ENCODE data around the gene PIP4P1. TPM values are rescaled to one million over a fixed set of nuclear protein-coding genes. Genes with fewer than 3 reads are reported as not detected.
"Not testable (repeated sequence)": the region's sequence is repeated elsewhere in the genome, so short reads cannot be mapped to it uniquely, and the experiment has no call there.

The PIP4P1 gene
- 29.5 and 32.8 TPM in 2 replicates for total RNA-seq (2014; rRNA removed; shearing (Covaris generic))

DNA sequence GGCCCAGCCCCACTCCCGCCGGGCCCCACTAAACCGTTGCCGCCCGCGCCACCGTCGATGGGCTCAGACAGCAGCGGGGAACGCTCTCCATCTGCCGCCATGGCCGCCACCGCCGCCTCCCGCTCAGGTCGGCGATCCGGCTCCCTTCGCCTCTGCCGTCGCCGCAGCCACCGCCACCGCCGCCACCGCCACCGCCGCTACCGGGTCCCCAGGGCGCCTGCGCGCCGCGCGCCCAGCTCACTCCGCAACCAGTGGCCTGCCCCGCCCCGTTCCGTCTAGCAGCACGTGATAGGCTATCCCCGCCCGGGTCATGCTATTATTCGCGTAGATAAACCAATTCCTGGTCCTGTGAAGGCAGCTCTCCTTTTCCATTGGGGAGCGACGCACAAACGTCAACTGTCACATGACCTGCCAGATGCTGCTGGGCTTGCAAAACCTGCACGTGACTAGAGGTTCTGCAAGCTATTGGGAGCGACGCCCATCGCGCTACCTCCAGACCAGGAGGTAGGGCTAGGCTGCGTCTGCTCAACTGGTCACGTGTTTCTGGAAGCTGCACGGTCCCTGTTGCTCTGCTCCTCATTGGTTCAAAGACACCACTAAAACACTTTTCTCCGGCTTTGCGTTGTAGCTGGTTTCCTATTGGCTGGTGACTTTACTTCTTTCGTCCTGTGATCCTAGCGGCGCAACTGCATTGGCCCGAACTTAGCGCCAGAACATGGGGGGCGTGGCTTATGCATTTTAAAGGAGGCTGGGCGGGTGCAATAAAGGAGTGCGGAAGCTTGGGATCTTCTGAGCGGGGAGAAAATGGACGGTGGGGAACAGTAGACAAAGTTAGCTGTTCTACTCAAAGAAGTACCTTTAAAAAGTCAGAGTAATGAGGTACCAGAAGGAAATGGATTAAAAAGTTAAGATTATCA is at the start of gene PIP4P1:
PIP4P1 (minus strand) TSS at position 210 of the 917 bp plus-strand sequence; CDS start at position 101, 109 bp downstream.
- peak; percentile 100 for DNase-seq (ENCODE audit: low spot score)

DNA sequence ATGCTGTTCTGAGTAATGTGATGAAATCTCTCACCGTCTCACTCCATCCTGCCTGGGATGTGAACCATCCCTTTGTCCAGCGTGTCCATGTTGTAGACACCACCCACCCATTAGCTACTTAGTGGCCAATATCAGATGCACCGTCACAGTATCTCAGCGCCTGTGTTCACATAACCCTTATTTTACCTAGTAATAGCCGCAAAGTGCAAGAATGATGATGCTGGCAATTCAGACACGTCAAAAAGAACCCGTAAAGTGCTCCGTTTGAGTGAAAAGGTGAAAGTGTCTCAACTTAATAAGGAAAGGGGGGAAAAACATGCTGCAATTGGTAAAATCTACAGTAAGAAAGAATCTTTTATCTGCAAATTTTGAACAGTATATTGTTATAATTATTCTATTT is 47.1 kb upstream of the PIP4P1 start:
- DNase-seq (ENCODE audit: low spot score): no peak

DNA sequence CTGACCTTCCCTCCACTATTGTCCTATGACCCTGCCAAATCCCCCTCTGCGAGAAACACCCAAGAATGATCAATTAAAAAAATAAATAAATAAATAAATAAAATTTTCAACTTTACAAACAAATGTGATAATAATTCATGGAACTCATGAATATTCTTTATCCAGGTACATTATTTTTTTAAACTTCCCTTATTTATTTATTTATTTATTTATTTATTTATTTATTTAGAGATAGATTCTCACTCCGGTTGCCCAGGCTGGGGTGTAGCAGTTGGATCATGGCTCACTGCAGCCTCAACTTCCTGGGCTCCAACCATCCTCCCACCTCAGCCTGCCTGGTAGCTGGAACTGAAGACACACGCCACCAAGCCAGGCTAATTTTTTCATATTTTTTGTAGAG is 46.3 kb upstream of the PIP4P1 start:
- DNase-seq (ENCODE audit: low spot score): not testable (repeated sequence)

DNA sequence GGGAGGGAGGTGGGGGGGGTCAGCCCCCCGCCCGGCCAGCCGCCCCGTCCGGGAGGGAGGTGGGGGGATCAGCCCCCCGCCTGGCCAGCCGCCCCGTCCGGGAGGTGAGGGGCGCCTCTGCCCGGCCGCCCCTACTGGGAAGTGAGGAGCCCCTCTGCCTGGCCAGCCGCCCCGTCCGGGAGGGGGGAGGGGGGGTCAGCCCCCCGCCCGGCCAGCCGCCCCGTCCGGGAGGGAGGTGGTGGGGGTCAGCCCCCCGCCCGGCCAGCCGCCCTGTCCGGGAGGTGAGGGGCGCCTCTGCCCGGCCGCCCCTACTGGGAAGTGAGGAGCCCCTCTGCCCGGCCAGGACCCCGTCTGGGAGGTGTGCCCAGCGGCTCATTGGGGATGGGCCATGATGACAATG is 45.5 kb upstream of the PIP4P1 start:
- not testable (repeated sequence) for DNase-seq (ENCODE audit: low spot score)

DNA sequence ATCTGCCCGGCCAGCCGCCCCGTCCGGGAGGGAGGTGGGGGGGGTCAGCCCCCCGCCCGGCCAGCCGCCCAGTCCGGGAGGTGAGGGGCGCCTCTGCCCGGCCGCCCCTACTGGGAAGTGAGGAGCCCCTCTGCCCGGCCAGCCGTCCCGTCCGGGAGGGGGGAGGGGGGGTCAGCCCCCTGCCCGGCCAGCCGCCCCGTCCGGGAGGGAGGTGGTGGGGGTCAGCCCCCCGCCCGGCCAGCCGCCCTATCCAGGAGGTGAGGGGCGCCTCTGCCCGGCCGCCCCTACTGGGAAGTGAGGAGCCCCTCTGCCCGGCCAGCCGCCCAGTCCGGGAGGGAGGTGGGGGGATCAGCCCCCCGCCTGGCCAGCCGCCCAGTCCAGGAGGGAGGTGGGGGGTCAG is 45.0 kb upstream of the PIP4P1 start:
- DNase-seq (ENCODE audit: low spot score): not testable (repeated sequence)

DNA sequence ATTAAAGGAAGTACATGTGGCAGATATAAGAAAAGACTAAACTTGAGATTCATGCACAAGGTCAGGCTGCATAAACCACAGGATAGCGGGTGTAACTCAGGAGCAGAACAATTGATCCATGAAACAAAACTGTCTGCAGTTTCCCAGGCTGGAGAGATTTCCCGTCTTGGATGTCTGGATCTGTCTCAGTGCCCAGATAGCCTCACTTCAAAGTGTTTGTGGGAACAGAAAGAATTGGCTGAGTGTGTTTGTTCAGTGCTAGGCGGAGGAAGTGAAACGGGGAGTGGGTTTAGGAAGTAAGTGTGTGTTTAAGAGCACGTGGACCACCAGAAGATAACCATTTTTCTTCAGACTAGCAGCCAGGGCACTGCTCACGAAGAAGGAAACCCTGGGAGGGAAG is 42.7 kb upstream of the PIP4P1 start:
- DNase-seq (ENCODE audit: low spot score): no peak

DNA sequence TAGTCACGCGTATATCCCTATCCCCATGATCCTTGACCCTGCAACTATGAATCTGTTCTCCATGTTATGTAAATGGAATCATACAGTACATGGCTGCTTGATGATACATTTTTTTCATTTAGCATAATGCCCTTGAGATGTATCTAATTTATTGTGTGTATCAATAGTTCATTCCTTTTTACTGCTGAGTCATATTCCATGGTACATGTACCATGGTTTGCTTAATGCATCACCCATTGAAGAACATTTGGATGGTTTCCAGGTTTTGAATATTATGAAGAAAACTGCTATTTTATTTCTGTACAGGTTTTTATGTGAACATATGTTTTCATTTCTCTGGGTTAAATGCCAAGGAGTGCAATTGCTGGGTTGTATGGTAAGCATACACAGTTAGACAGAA is 40.1 kb upstream of the PIP4P1 start:
- no peak for DNase-seq (ENCODE audit: low spot score)

DNA sequence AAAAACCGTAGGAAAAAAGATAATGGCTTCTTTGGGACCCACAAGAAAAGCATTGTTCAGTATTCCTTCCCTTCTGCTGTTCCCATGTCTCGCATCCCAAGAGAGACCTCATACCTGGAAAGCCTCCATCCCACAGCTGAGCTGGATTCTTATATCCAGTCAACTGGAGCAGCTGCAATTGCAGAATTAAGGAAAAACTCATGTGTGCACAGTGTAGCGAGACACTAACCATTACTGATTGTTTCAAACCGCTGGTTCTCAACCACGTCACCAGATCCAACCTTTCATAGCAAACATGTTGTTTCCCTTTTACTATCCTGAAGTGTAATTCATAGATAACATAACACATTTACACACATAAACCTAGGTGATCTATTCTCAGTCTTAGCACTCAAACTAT is 38.6 kb upstream of the PIP4P1 start:
- DNase-seq (ENCODE audit: low spot score): no peak

DNA sequence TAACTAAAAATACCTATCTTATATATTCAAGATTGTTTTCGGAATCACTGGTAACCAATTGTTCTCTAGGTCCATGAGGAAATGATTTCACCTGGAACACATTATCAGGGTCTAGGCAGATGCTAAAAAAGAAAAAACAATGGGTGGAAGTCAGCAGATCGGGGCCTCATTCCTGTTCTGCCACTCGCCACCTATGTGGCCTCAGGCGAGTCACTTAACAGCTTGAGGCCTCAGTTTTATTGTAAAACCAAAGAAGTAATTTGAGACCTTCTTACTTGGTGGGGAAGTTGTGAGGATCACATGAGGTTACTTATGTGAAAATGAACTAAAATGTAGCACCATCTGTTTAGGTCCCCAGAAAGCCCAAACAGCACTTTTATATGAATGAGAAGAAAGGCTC is 37.9 kb upstream of the PIP4P1 start:
- peak; percentile 13 for DNase-seq (ENCODE audit: low spot score)

DNA sequence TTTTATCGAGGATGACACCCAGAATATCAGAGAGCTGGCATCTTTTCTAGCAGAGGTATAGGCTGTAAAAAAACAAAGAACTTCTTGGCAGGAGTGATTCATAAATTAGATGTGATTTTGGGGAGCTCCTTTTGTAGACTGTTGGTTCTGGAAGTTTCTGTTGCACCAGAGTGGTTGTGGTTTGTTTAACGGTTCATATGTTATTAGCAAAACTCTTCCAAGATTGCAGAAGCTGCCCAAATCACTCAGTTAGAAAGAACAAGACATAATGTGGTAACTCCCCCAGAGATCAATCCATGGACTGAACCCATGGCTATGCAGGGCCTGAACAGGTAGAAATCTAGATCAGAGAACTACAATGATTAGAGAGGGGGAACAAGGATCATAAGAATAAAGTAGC is 37.4 kb upstream of the PIP4P1 start:
- DNase-seq (ENCODE audit: low spot score): no peak

DNA sequence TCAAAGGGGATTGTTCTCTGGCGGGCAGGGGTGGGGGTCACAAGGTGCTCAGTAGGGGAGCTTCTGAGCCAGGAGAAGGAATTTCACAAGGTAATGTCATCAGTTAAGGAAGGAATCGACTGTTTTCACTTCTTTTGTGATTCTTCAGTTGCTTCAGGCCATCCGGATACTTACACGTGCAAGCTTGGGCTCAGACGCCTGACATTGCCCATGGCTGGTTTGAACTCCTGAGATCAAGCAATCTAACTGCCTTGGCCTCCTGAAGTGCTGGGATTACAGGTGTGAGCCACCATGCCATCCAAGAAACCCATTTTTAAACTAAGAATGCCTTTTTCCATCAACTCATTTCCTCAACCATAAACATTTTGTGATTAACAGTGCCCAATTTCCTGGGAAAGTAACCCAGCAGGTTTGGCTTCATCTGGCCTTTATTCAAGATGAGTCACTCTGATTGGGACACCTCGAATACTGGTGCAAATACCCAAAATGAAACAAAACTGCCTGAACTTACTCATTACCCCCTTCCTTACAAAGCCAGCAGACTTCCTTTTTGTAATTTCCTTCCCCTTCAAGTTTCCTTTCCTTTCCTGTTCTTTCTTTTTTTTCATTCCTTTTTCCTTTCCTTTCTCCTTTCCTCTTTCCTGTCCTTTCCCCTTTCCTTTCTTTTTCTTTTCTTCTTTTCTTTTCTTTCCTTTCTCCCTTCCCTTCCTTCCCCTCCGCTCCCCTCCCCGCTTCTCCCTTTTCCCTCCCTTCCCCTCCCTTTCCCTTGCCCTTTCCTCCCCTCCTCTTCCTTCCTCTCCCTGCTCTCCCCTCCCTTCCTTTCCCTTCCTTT is 33.9 kb upstream of the PIP4P1 start:
- peak; percentile 13 for DNase-seq (ENCODE audit: low spot score)

DNA sequence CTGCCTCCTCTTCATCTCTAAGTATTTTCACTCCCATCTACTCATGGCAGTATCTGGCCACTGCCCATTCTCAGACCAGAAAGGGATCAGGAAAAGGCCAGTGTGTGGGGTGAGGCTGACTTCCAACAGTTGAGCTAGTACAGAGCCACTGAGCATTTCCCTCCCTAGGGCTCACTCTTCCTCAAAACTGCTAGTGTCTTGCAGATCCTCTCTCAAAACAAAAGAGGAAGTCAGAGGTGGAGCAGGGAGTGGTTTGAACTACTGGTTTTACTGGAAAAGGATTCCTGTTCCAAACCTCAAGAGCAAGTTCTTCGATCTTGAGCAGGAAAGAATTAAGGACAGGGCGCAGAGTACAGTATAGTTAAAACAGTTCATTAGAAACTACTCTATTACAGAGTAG is 32.4 kb upstream of the PIP4P1 start:
- DNase-seq (ENCODE audit: low spot score): no peak

DNA sequence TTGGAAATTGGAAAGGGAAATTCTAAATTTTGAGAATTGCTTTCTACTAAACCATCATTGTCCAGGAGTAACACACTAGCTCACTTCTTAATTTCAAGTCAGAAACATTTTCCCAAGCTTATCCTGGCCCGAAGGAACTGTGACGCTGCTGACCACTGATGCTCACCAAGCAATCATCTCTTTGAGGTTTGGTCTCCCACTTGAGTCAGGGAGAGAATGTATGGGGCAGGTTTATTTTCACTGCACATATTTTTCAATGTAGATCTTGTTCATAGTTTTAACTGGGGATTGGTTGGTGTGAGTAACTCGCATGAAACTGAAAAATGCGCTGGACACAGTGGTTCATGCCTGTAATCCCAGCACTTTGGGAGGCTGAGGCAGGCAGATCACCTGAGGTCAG is 31.3 kb upstream of the PIP4P1 start:
- no peak for DNase-seq (ENCODE audit: low spot score)

DNA sequence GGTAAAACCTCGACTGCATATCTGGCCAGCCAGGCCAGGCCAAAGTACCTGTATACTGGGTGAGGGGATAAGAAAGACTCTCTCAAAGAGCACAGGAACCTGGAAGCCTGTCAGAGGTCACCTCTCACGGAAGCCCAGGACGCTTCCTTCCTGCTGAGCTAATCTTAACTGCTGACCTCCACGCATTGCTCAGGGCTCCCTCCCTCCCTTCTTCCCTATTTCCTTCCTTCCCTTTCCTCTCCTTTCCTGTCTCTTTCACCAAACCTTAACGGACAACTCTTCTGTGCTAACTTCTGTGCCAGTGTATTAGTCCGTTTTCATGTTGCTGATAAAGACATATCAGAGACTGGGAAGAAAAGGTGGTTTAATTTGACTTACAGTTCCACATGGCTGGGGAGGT is 29.3 kb upstream of the PIP4P1 start:
- no peak for DNase-seq (ENCODE audit: low spot score)

DNA sequence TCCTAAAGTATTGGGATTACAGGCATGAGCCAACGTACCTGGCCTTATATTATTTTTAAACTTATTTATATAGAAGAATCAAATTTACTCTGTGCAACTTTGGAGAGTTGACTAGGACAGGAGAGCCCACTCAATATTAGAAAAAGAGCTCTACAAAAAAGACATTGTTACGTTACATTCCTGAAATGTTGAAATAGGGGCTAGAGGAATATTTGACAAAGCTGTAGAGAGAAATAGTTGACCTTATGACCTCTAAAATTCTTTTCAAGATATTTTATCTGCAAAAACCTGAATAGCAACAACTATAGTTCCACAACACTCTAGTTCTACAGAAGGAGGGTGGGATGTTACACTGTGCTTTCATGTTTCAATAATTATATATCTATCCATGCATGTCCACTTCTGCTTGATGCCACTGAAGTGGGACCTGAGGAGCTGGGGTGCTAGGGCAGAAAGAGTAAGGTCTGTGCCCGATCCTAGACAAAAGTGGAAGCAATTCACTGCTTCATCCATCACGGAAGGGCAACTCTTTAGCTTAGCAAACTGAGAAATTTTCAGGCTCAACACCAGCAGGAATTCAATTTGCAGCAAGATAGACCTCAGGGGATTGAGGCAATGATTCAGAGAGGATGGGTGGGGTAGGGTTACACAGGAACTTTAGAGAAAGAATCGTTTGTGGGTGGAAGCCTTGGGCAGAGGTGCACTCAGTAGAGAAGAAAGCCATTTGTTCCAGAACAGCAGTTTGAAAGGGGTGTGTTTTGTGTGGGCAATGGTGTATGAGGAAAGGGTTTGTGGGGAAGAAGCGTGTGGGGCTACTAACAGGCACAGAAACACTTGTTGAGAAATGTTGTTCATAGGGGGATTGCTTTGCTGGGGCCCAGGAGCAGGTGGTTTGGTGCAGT is 28.1 kb upstream of the PIP4P1 start:
- no peak for DNase-seq (ENCODE audit: low spot score)

DNA sequence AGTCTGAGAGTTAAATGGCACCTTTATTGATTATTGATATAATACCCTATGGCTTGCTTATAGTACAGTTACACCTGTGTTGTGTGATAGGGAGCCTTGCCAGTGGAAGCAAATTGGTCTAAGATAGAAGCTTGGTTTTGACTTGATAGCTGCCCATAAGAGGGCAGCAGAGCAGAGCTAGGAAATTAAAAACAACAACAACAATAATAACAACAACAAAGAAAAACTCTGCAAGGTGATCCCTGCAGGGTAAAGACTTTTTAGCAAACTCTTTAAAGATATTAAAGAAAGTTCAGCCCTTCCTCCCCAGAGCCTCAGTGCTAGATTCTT is 26.1 kb upstream of the PIP4P1 start:
- DNase-seq (ENCODE audit: low spot score): no peak

DNA sequence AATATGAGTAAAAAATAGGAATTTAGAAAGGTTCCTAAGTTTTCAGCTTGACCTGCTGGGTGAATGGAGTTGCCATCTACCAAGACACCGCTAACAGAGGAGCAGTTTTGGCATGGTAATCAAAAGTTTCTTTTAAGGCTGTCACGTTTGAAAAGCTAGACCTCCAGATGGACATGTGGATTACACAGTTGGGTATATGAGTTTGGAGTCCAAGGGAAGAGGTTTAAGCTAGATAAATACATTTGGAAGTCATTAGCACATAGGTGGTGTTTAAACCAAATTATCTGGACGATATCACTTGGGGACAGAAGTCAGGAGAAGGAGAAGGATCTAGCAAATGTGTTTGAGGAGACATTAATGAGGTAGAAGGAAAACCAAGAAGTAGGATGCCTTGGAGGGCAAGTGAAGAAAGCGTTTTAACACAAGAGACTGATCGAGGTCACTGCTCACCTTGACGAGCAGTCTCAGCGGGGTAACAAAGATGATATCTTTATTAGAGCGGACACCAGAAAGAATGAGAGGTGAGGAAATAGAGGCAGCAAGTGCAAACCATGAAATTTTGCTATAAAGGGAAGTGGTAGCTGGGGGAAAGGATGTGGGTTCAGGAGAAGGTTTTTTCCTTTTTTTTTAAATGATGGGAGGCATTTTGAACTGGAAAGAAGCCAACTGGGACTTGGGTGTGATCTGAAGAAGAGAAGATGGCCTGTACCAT is 25.6 kb upstream of the PIP4P1 start:
- DNase-seq (ENCODE audit: low spot score): no peak

DNA sequence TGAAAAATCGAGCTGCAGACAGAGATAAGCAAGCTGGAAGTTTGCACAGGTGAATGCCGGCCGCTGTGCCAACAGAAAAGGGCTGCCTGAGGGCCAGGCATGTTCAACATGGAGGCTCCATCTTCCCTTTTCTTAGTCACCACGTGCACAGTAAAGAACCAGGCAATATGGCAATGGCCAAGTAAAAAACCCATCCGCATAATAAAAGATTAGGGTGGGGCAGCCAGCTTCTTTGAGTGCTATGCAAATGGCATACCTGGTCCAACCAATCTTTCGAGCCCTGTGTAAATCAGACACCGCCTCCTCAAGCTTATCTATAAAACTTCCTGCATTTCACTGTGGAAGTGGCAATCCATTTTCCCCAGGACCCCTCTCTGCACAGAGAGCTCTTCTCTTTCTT is 24.7 kb upstream of the PIP4P1 start:
- DNase-seq (ENCODE audit: low spot score): no peak

DNA sequence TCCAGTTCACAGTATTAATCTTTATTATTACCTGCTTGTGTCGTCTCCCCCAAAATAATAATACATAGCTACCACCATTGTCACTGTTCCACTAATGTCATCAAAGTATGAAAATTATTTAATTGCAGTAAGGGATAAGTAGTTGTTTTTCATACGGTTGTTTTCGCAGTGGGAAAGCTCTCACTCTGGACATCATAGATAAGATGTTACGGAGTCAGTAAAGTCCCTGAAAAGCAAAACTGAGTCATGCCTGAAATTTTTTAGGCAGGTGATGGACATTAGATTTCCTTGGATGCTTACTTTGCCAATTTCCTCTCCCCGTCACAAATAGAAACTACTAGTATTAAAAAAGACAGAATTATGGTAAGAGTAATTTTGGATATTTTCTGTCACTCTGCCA is 21.1 kb upstream of the PIP4P1 start:
- DNase-seq (ENCODE audit: low spot score): no peak

DNA sequence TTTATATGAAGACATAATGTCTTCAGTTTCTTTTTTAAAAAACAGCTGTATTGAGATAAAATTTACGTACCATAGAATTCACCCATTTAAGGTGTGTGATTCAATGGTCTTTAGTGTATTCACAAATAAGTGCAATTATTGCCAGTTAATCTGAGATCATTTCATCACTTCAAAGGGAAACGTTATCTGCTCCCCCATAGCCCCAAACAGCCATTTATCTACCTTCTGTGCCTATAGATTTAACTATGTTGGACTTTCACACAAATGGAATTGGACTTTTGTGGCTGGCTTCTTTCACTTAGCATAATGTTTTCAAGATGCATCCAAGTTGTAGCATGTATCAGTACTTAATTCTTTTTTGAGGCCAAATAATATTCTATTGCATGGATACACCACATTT is 17.7 kb upstream of the PIP4P1 start:
- no peak for DNase-seq (ENCODE audit: low spot score)

DNA sequence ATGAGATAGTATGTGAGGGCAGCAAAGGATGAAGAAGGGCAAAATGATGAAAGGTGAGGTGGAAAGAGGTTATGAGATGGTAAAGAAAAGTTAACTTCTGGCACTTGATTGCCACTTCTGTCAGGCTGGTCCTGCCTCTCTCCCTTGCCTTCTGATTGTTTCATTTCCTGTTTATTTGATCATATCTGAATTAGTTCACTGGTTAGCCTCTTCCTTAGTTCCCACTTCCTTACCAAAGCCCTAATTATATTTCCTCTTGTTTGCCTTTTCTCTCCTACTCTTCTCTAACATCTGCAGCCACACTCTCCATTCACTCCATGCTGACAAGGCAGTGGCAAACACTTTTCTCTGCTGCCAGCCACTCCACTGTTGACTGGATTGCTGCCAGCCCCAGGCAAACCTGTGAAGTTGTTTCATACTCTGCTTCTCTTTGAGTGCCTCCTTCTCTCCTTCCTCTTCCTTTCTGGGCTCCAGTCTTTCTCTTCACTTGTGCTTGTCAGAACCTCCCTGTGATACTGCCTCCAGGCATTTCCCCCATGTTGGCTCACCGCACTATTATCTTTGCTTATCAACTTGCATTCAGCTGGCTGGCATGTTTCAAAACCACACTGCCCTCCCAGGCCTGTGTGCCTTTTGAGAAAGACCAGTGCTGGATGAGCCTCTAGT is 16.1 kb upstream of the PIP4P1 start:
- DNase-seq (ENCODE audit: low spot score): peak; percentile 57

All from H4 (cell line).